GM12872 (cell line): ENCODE data around the gene EIF4B.
A peak's percentile ranks its signal among the peaks of the same experiment; 100 is the strongest.

Source experiments
- CTCF ChIP-seq: IDR thresholded peaks from 3 replicates; pipeline ENCODE4 v1.5.1; 2011; ENCODE audit warnings: low read depth, mild to moderate bottlenecking, low read length, moderate library complexity; ENCODE audit not compliant: insufficient read depth

The EIF4B gene

GRCh38 chr12:52971679-52972329 lies 34.5 kb upstream of the EIF4B start:
- TF ChIP-seq CTCF = no peak

- no peak for TF ChIP-seq CTCF
Observed at GRCh38 chr12:52975204-52975603, 31.1 kb upstream of the EIF4B start.

GRCh38 chr12:52975820-52976573 lies 30.3 kb upstream of the EIF4B start:
- TF ChIP-seq CTCF = no peak

GRCh38 chr12:52976574-52977071 lies 29.6 kb upstream of the EIF4B start:
- TF ChIP-seq CTCF = no peak

GRCh38 chr12:52977170-52977569 lies 29.1 kb upstream of the EIF4B start:
- TF ChIP-seq CTCF = no peak

GRCh38 chr12:52980096-52980649 lies 26.1 kb upstream of the EIF4B start:
- no peak for TF ChIP-seq CTCF

- TF ChIP-seq CTCF = peak; percentile 97
Observed at GRCh38 chr12:52980650-52981423, 25.4 kb upstream of the EIF4B start.
